Fibroblast of lung (primary cell): Measurements from ENCODE around the gene RHBDF2.

Experiments used
- CTCF ChIP-seq, 2 donors: IDR thresholded peaks in 1 of 2; conservative IDR thresholded peaks in 1 of 2; 1 replicate in 1 of 2; 2 replicates in 1 of 2; pipeline ENCODE4 v1.5.1; 2011 to 2012; ENCODE audit warnings: low read length in 2 of 2, control low read depth in 1 of 2, inconsistent platforms in 1 of 2, low read depth in 1 of 2, mild to moderate bottlenecking in 1 of 2
- EZH2 ChIP-seq: IDR thresholded peaks from 2 replicates; pipeline ENCODE4 v1.5.1; 2012; ENCODE audit warnings: low read length, control low read depth, mild to moderate bottlenecking; ENCODE audit errors: missing control alignments

GRCh38 chr17:76469991-76470739 lies 31.1 kb downstream of the RHBDF2 start:
- TF ChIP-seq CTCF (conservative IDR thresholded peaks at IDR 0.05 in 1 of 2, IDR thresholded peaks at IDR 0.05 in 1 of 2; ENCODE audit: low read depth in 1 of 2, low read length in 2 of 2) (no peak), EZH2 (no peak)
